ENCODE data around the gene PSMD4.

DNA sequence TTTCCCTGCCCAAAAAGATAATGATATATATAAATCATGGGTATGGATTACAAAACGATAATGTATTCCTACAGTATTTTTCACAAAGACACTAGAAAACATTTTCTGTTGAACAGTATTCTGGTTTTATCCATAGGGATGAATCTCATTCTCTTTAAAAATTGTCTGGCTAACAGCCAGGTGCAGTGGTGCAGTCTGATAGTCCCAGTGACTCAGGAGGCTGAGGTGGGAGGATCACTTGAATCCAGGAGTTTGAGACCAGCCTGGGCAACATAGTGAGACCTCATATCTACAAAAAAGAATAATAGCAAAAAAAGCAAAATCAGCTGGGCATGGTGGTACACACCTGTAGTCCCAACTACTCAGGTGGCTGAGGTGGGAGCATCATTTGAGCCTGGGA lies 32.9 kb upstream of the PSMD4 start:
- no peak for TF ChIP-seq POLR2AphosphoS5 (IDR thresholded peaks at IDR 0.05)
- TF ChIP-seq, protein P1, sequence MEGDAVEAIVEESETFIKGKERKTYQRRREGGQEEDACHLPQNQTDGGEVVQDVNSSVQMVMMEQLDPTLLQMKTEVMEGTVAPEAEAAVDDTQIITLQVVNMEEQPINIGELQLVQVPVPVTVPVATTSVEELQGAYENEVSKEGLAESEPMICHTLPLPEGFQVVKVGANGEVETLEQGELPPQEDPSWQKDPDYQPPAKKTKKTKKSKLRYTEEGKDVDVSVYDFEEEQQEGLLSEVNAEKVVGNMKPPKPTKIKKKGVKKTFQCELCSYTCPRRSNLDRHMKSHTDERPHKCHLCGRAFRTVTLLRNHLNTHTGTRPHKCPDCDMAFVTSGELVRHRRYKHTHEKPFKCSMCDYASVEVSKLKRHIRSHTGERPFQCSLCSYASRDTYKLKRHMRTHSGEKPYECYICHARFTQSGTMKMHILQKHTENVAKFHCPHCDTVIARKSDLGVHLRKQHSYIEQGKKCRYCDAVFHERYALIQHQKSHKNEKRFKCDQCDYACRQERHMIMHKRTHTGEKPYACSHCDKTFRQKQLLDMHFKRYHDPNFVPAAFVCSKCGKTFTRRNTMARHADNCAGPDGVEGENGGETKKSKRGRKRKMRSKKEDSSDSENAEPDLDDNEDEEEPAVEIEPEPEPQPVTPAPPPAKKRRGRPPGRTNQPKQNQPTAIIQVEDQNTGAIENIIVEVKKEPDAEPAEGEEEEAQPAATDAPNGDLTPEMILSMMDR (IDR thresholded peaks at IDR 0.05), result no peak
- no peak for TF ChIP-seq EP300 (IDR thresholded peaks at IDR 0.05)
